Stimulated activated CD4-positive, alpha-beta T cell treated with anti-CD3 and anti-CD28 coated beads, TNF-alpha, amount 100 ng/mL, for 4 hours (primary cell): Measurements from ENCODE around the gene SUPT5H.

Source experiments
- DNase-seq, 3 experiments: peaks; one replicate each; pipeline ENCODE4 v3.0.0-alpha.2; 2020; ENCODE audit warnings: low read depth in 3 of 3

SUPT5H gene

DNA sequence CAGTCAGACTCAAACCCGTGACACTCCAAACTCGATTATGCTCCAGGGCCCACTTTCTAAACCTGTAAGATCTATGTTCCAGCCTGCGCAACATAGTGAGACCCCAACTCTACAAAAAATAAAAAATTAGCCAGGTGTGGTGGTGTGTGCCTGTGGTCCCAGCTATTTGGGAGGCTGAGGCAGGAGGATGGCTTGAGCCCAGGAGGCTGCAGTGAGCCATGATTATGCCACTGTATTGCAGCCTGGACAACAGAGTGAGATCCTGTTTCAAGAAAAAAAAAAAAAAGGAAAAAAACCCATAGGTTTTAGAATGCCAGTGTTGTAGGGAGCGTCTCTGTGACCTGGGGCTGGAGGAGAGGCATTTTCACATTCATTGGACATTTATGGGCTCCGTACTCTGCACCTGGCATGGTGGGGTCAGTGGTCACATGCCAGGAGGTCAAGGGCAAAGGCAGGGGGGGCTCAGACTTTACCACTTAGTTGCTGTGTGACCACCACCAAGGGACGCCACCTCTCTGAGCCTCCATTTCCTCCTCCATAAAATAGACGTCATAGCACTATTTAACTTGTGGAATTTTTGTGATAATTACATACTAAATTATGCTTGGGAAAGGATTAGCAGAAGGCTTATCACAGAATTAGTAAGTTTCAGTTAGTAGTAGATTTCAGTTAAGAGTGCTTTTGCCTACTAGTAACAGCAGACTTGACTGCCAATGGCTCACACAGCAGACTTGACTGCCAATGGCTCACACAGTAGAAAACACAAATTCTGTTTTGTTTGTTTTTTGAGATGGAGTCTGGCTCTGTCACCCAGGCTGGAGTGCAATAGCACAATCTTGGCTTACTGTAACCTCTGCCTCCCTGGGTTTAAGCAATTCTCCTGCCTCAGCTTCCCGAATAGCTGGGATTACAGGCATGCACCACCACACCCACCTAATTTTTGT, 75.4 kb downstream of the SUPT5H start:
- no peak for DNase-seq

DNA sequence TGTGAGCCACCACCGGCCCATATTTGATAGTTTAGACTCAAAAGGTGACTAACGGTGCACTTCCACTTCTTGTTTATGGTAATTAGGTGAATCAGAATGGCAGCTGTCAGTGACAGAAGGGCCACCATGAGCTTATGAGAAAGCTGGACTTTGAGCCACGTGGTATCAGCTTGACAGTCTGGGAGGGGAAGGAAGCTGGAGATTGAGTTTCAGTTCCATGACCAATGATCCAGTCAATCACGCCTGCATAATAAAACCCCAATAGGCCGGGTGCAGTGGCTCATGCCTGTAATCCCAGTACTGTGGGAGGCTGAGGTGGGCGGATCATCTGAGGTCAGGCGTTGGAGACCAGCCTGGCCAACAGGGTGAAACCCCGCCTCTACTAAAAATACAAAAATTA, 79.1 kb downstream of the SUPT5H start:
- DNase-seq, result no peak

DNA sequence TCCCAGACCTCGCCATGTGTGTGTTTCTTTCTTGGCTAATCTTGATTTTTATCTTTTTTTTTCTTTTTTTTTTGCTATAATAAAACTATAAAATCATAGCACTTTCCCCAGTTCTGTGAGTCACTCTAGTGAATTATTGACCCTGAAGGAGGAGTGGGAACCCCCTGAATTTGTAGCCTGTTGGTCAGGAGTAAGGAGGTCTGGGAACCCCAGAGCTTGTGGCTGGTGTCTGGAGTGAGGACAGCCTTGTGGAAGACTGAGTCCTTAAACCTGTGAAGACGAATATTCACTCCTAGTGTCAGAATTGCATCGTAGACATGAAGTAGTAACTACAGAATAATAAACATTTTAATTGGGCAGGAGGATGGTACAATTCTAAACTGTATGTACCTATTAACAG, 79.8 kb downstream of the SUPT5H start:
- DNase-seq, result no peak
